ENCODE data around the gene BPIFA1. TPM values are rescaled to one million over a fixed set of nuclear protein-coding genes. Genes with fewer than 3 reads are reported as not detected.

The BPIFA1 gene
- total and polyA plus RNA-seq, 12 donors: not detected

DNA sequence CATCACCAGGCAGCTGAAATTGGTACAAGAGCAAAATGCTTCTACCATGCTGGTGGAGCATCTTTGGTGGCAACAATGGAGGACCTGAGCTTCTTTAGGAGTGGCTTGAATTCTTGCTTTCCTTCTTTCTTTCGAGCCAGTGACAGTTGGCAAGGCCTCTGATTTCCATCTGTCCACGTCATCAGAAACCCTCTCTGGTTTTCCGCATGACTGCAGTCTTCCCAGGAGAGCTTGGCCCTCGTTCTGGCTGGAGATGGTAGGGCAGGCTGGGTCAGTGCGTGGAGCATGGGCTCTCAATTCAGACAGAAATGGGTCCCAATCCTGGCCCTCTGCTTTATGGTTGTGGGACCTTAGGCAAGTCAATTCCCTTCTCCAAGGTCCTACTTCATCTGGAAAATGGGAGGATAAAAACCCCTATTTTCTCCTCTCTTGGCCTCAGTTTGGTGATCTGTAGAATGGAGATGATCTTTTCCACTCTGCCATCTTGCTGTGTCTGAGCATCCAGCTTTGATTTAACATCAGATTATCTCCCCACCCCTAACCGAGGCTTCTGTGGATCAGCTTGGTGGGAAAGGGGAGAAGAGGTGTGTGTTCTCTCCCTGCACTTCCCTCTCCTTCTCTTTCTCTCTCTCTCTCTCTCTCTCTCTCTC lies 43.6 kb downstream of the BPIFA1 start:
- TF ChIP-seq, protein P1, sequence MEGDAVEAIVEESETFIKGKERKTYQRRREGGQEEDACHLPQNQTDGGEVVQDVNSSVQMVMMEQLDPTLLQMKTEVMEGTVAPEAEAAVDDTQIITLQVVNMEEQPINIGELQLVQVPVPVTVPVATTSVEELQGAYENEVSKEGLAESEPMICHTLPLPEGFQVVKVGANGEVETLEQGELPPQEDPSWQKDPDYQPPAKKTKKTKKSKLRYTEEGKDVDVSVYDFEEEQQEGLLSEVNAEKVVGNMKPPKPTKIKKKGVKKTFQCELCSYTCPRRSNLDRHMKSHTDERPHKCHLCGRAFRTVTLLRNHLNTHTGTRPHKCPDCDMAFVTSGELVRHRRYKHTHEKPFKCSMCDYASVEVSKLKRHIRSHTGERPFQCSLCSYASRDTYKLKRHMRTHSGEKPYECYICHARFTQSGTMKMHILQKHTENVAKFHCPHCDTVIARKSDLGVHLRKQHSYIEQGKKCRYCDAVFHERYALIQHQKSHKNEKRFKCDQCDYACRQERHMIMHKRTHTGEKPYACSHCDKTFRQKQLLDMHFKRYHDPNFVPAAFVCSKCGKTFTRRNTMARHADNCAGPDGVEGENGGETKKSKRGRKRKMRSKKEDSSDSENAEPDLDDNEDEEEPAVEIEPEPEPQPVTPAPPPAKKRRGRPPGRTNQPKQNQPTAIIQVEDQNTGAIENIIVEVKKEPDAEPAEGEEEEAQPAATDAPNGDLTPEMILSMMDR (IDR thresholded peaks at IDR 0.05): no peak
- no peak for DNase-seq
- no peaks in the 10 kb centered on the region for H3K9me3 ChIP-seq
- H3K27ac ChIP-seq: no peak overlapping the region
- H3K36me3 ChIP-seq: no peaks in the 10 kb centered on the region
- ATAC-seq: no peak
- intact Hi-C loops (cut with DNase I): no loop called here
- peaks cover 0 to 58% (median 38%) of the 10 kb centered on the region in 7 donors for H3K27me3 ChIP-seq
- no peak overlapping the region for H3K4me3 ChIP-seq
- WGBS, 2 donors: 64 to 77% methylated on average over 6 of the region's 6 CpGs
- H3K4me1 ChIP-seq: no peaks in the 10 kb centered on the region

DNA sequence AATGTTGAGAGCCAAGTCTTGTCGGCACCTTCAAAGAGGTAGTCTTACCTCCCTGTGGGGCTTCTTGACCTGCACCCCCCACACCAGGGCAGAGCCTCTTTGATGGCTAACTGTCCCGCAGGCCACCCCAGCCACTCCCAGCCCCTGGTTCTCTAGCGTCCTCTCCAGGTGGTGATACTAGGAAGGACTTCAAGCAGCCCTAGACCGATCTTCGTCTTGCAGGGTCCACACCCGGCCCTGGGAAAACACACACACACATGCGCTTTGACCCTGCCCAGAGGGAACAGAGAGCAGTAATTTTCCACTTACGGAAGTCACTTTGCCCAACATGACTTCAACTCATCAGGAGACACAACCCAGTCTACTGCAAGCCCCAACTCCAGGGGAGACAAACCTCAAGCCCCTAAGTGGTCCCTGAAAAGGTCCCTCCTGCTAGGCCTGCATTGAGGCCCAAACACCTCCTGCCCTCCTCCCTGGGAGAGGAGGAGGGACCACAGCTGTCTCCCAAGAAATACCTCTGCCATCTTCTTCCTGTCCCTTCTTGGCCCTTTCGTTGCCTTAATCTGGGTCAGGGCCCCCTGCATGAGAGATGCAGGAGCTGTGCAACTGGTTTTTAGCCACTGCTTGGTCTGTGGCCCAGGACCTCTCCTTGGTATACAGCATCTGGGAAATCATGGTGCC lies 44.3 kb downstream of the BPIFA1 start:
- 76 to 77% methylated on average over 9 of the region's 9 CpGs for WGBS, 2 donors

DNA sequence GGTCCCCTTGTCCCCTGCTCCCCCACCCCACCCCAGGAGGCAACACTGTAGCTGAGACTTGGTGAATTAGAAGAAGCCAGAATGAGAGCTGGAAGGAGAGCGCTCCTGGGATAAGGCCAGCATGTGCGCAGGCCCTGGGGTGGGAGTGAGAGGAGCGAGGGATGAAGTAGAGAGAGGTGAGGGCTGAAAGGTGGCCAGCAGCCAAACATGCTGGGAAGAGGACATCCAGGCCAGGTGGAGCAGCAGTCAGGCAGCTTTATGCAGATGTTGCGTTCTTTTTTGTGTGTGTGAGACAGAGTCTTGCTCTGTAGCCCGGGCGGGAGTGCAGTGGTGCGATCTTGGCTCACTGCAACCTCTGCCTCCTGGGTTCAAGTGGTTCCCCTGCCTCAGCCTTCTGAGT lies 45.0 kb downstream of the BPIFA1 start:
- Histone ChIP-seq H3K9me3 (no peaks in the 10 kb centered on the region), H3K27ac (no peak overlapping the region), H3K36me3 (no peaks in the 10 kb centered on the region), H3K4me1 (no peaks in the 10 kb centered on the region), H3K4me3 (no peak overlapping the region), H3K27me3 (peaks cover 0 to 71% (median 48%) of the 10 kb centered on the region in 7 donors)
- ATAC-seq (no peak), DNase-seq (no peak)
- TF ChIP-seq, protein P1 (IDR thresholded peaks at IDR 0.05): no peak
- intact Hi-C loops (cut with DNase I): no loop called here
- 92 to 97% methylated on average over 7 of the region's 7 CpGs for WGBS, 2 donors

More for the DNA sequence above, 44.3 kb downstream of the BPIFA1 start:
- no peak overlapping the region for H3K4me3 ChIP-seq
- TF ChIP-seq, protein P1 (IDR thresholded peaks at IDR 0.05): no peak
- ATAC-seq (no peak), DNase-seq (no peak)
- no peaks in the 10 kb centered on the region for H3K36me3 ChIP-seq
- peaks cover 0 to 64% (median 43%) of the 10 kb centered on the region in 7 donors for H3K27me3 ChIP-seq
- no peak overlapping the region for H3K27ac ChIP-seq
- H3K9me3 ChIP-seq: no peaks in the 10 kb centered on the region
- intact Hi-C loops (cut with DNase I): no loop called here
- H3K4me1 ChIP-seq: no peaks in the 10 kb centered on the region

GRCh38 chr20:33281550-33282146 lies 45.9 kb downstream of the BPIFA1 start:
- WGBS, 2 donors: 65 to 68% methylated on average over 11 of the region's 11 CpGs
- ATAC-seq (no peak), DNase-seq (no peak)
- intact Hi-C loops (cut with DNase I): no loop called here
- Histone ChIP-seq H3K4me3 (no peak overlapping the region), H3K9me3 (no peaks in the 10 kb centered on the region), H3K27ac (no peak overlapping the region), H3K36me3 (no peaks in the 10 kb centered on the region), H3K4me1 (no peaks in the 10 kb centered on the region), H3K27me3 (peaks cover 0 to 73% (median 44%) of the 10 kb centered on the region in 7 donors)
- TF ChIP-seq, protein P1 (IDR thresholded peaks at IDR 0.05): no peak
